IMR-90 (cell line): ENCODE data around the gene TTC29. TPM values are rescaled to one million over a fixed set of nuclear protein-coding genes. Genes with fewer than 3 reads are reported as not detected.

Source experiments
- ATAC-seq: fragments of 200-7000 bp; cut with Tn5 transposase; 2 replicates; pipeline ENCODE4 v1.9.1; 2020; ENCODE audit warnings: low read depth, mild to moderate bottlenecking, moderate library complexity
- BruUV-seq: library from RNA; stranded (reverse); fragments of 400-500 nt; replicated peaks from 2 replicates; lab custom pipeline; 2021; lab: Mats Ljungman, UMichigan
- CTCF ChIA-PET: fragments of 300-600 bp; formaldehyde crosslinking; extraction: SDS; loops from one replicate; lab custom pipeline; 2021; ENCODE audit warnings: antibody characterized with exemption; lab: Yijun Ruan, JAX
- POLR2A ChIA-PET: fragments of 300-600 bp; sonication (Branson Sonifier 250); formaldehyde crosslinking; loops from one replicate; lab custom pipeline; 2022; ENCODE audit warnings: antibody characterized with exemption; ENCODE audit not compliant: unreplicated experiment; lab: Charles Lee
- DNase-seq: peaks from one replicate; pipeline ENCODE4 v3.0.0; 2013
- H2AFZ ChIP-seq: replicated peaks from 2 replicates; pipeline ENCODE3; 2013; ENCODE audit warnings: low read length, mild to moderate bottlenecking; ENCODE audit not compliant: poor library complexity
- H2AK5ac ChIP-seq: 2 replicates; pipeline ENCODE4 v1.6.1; 2013; ENCODE audit warnings: low read depth, low read length, inconsistent platforms
- H2AK9ac ChIP-seq: replicated peaks from 2 replicates; pipeline ENCODE3; 2013; ENCODE audit warnings: mild to moderate bottlenecking, low read depth, low read length, moderate library complexity; ENCODE audit not compliant: poor library complexity
- H2BK120ac ChIP-seq: 2 replicates; pipeline ENCODE4 v1.6.1; 2013; ENCODE audit warnings: low read depth, low read length, inconsistent platforms
- H2BK15ac ChIP-seq: 3 replicates; pipeline ENCODE4 v1.6.1; 2013; ENCODE audit warnings: low read depth, low read length, inconsistent platforms
- H2BK20ac ChIP-seq: 2 replicates; pipeline ENCODE4 v1.6.1; 2013; ENCODE audit warnings: low read depth, mild to moderate bottlenecking, inconsistent platforms, low read length, moderate library complexity
- H2BK5ac ChIP-seq: 2 replicates; pipeline ENCODE4 v1.6.1; 2013; ENCODE audit warnings: mild to moderate bottlenecking, low read depth, low read length, inconsistent platforms; ENCODE audit not compliant: poor library complexity, severe bottlenecking
- H3K14ac ChIP-seq: replicated peaks from 2 replicates; pipeline ENCODE4 v1.6.1; 2013; ENCODE audit warnings: low read depth, low read length, inconsistent platforms
- H3K18ac ChIP-seq: 2 replicates; pipeline ENCODE4 v1.6.1; 2013; ENCODE audit warnings: low read depth, low read length, control low read depth
- H3K23ac ChIP-seq: 2 replicates; pipeline ENCODE4 v1.6.1; 2013; ENCODE audit warnings: low read depth, low read length, inconsistent platforms
- H3K27ac ChIP-seq: 2 replicates; pipeline ENCODE4 v1.5.1; 2013; ENCODE audit warnings: mild to moderate bottlenecking, control low read depth, low read length; ENCODE audit not compliant: insufficient read depth
- H3K27me3 ChIP-seq: 2 replicates; pipeline ENCODE4 v1.6.1; 2013; ENCODE audit warnings: low read length; ENCODE audit not compliant: control insufficient read depth, insufficient read depth
- H3K36me3 ChIP-seq: 2 replicates; pipeline ENCODE4 v1.6.1; 2013; ENCODE audit warnings: low read length, mixed read lengths; ENCODE audit not compliant: control insufficient read depth, insufficient read depth
- H3K4ac ChIP-seq: 2 replicates; pipeline ENCODE4 v1.6.1; 2013; ENCODE audit warnings: low read depth, low read length, inconsistent platforms
- H3K4me1 ChIP-seq: 2 replicates; pipeline ENCODE4 v1.6.1; 2013; ENCODE audit warnings: low read length, mixed read lengths; ENCODE audit not compliant: control insufficient read depth, insufficient read depth
- H3K4me2 ChIP-seq: 2 replicates; pipeline ENCODE4 v1.6.1; 2013; ENCODE audit warnings: low read depth, mild to moderate bottlenecking, control low read depth, low read length, moderate library complexity
- H3K4me3 ChIP-seq: 2 replicates; pipeline ENCODE4 v1.5.1; 2013; ENCODE audit warnings: low read depth, mild to moderate bottlenecking, control low read depth, low read length, moderate library complexity; ENCODE audit not compliant: insufficient read depth
- H3K56ac ChIP-seq: 2 replicates; pipeline ENCODE4 v1.6.1; 2013; ENCODE audit warnings: low read length, inconsistent platforms; ENCODE audit not compliant: insufficient read depth; ENCODE audit errors: extremely low read depth
- H3K79me1 ChIP-seq, 2 experiments: 2 replicates each; pipeline ENCODE4 v1.6.1; 2013; ENCODE audit warnings: low read length in 2 of 2, inconsistent platforms in 1 of 2, low read depth in 1 of 2
- H3K9ac ChIP-seq: 2 replicates; pipeline ENCODE4 v1.6.1; 2013; ENCODE audit warnings: low read depth, low read length, control low read depth
- H3K9me1 ChIP-seq: 2 replicates; pipeline ENCODE4 v1.6.1; 2013; ENCODE audit warnings: low read length, inconsistent platforms; ENCODE audit not compliant: insufficient read depth
- H3K9me3 ChIP-seq: 2 replicates; pipeline ENCODE4 v1.6.1; 2013; ENCODE audit warnings: low read length; ENCODE audit not compliant: control insufficient read depth, insufficient read depth
- H4K20me1 ChIP-seq: 2 replicates; pipeline ENCODE4 v1.6.1; 2013; ENCODE audit warnings: low read length, inconsistent platforms; ENCODE audit not compliant: insufficient read depth
- H4K5ac ChIP-seq: 2 replicates; pipeline ENCODE4 v1.6.1; 2013; ENCODE audit warnings: mild to moderate bottlenecking, low read depth, low read length, control low read depth
- H4K8ac ChIP-seq, 2 experiments: 2 replicates each; pipeline ENCODE4 v1.6.1; 2013; ENCODE audit warnings: low read depth in 2 of 2, low read length in 2 of 2, control low read depth in 1 of 2, inconsistent platforms in 1 of 2
- H4K91ac ChIP-seq: 2 replicates; pipeline ENCODE4 v1.6.1; 2013; ENCODE audit warnings: low read depth, low read length, inconsistent platforms; ENCODE audit not compliant: insufficient read depth
- BHLHE40 ChIP-seq: fragments of 150-350 bp; IDR thresholded peaks from 2 replicates; pipeline ENCODE4 v1.6.1; 2016; ENCODE audit warnings: mild to moderate bottlenecking, low read depth, low read length
- CHD1 ChIP-seq: IDR thresholded peaks from 2 replicates; pipeline ENCODE4 v1.6.1; 2012; ENCODE audit warnings: low read depth, low read length, improper control_type of control experiment
- MAFK ChIP-seq: IDR thresholded peaks from 2 replicates; pipeline ENCODE4 v1.6.1; 2012; ENCODE audit warnings: low read depth, low read length, improper control_type of control experiment
- MAZ ChIP-seq: IDR thresholded peaks from 2 replicates; pipeline ENCODE4 v1.6.1; 2012; ENCODE audit warnings: low read depth, mild to moderate bottlenecking, low read length, improper control_type of control experiment, moderate library complexity, borderline replicate concordance
- MXI1 ChIP-seq: IDR thresholded peaks from 2 replicates; pipeline ENCODE4 v1.6.1; 2012; ENCODE audit warnings: low read depth, mild to moderate bottlenecking, low read length, moderate library complexity, borderline replicate concordance
- NFE2L2 ChIP-seq: fragments of 150-350 bp; IDR thresholded peaks from 2 replicates; pipeline ENCODE4 v1.6.1; 2016; ENCODE audit warnings: low read depth, mild to moderate bottlenecking, low read length
- POLR2A ChIP-seq: IDR thresholded peaks from 2 replicates; pipeline ENCODE4 v1.6.1; 2012; ENCODE audit warnings: mild to moderate bottlenecking, low read depth, low read length
- RFX5 ChIP-seq: IDR thresholded peaks from 2 replicates; pipeline ENCODE4 v1.8.0; 2012; ENCODE audit warnings: low read depth, mild to moderate bottlenecking, low read length, moderate library complexity
- SMC3 ChIP-seq: fragments of 150-350 bp; IDR thresholded peaks from 2 replicates; pipeline ENCODE4 v1.6.1; 2016; ENCODE audit warnings: low read depth, mild to moderate bottlenecking, antibody characterized with exemption, low read length, moderate library complexity
- USF2 ChIP-seq: fragments of 150-350 bp; IDR thresholded peaks from 2 replicates; pipeline ENCODE4 v1.6.1; 2017; ENCODE audit warnings: mild to moderate bottlenecking, antibody characterized with exemption, low read length, low read depth
- WGBS, 2 experiments: methylation state at CpG; one replicate each; pipeline versions ENCODE4 v1.1.5 to v1.1.7; 2013; ENCODE audit warnings: missing lambda C conversion rate in 2 of 2; ENCODE audit not compliant: insufficient read length in 1 of 2; ENCODE audit errors: extremely low coverage in 2 of 2; 5-methylcytosine and 5-hydroxymethylcytosine counted together
- dilution Hi-C: fragments of 300-500 bp; cut with HindIII; formaldehyde crosslinking; loops from one replicate; pipeline ENCODE4 v1.14.3; 2018; ENCODE audit warnings: low sequenced_read_pairs; ENCODE audit not compliant: unreplicated experiment
- in situ Hi-C: fragments of 300-500 bp; cut with MboI; formaldehyde crosslinking; loops from 3 replicates; pipeline ENCODE4 v1.14.3; 2019; ENCODE audit warnings: low sequenced_read_pairs, inconsistent platforms, mixed read lengths
- intact Hi-C: fragments of 100-400 bp; cut with micrococcal nuclease; formaldehyde crosslinking; loops from 2 replicates; pipeline ENCODE4 v1.10.0; 2022
- polyA plus RNA-seq, 3 experiments: library from polyadenylated mRNA; depleted of rRNA; stranded (reverse); fragments of >200 nt; gene quantifications; 2 replicates each; pipeline ENCODE4 v1.2.3, GENCODE V29; 2012; ENCODE audit warnings: low replicate concordance in 1 of 3
- total RNA-seq: library from RNA; depleted of rRNA; stranded (reverse); fragments of >200 nt; gene quantifications from 2 replicates; pipeline ENCODE4 v1.2.3, GENCODE V29; 2012

The TTC29 gene
- total and polyA plus RNA-seq, 2 of the 4 experiments (the other 2 are of a cell fraction): not detected

- intact Hi-C loops (no loop called here), in situ Hi-C loops (no loop called here), dilution Hi-C loops (no loop called here)
- H2BK5ac ChIP-seq: no peak overlapping the region
- no peak overlapping the region for H3K4me3 ChIP-seq
- H4K20me1 ChIP-seq: no peaks in the 10 kb centered on the region
- no CpG with 5 or more reads among the region's 2 CpGs for WGBS, 2 experiments
- no peak overlapping the region for H4K91ac ChIP-seq
- no peaks in the 10 kb centered on the region for H3K79me1 ChIP-seq
- H3K4ac ChIP-seq: no peak overlapping the region
- no peaks in the 10 kb centered on the region for H3K9me1 ChIP-seq
- no peak overlapping the region for H3K56ac ChIP-seq
- H4K5ac ChIP-seq: no peak overlapping the region
- POLR2A ChIA-PET: no interaction called here
- H3K9ac ChIP-seq: no peak overlapping the region
- no peak for ATAC-seq
- H3K14ac ChIP-seq: no peak overlapping the region
- H2AFZ ChIP-seq: no peak overlapping the region
- no peak overlapping the region for H2BK120ac ChIP-seq
- no TSS peak for BruUV-seq
- no peak overlapping the region for H2BK20ac ChIP-seq
- no peak overlapping the region for H3K27ac ChIP-seq
- no peak overlapping the region for H3K18ac ChIP-seq
- H3K4me1 ChIP-seq: no peaks in the 10 kb centered on the region
- H3K4me2 ChIP-seq: no peak overlapping the region
- no peaks in the 10 kb centered on the region for H3K9me3 ChIP-seq
- H4K8ac ChIP-seq: no peak overlapping the region
- no peak overlapping the region for H3K23ac ChIP-seq
- 0 out of 2 replicates have a peak, but pooled peaks cover 2% of the 10 kb centered on the region for H3K27me3 ChIP-seq
- TF ChIP-seq MXI1 (no peak), NFE2L2 (no peak), USF2 (no peak), CHD1 (no peak), MAZ (no peak), RFX5 (no peak), MAFK (no peak), POLR2A (no peak), SMC3 (no peak), BHLHE40 (no peak)
- H2BK15ac ChIP-seq: no peak overlapping the region
- DNase-seq: no peak
- no peak overlapping the region for H2AK9ac ChIP-seq
- H2AK5ac ChIP-seq: no peak overlapping the region
- CTCF ChIA-PET: interaction anchor here (1.3 kb wide), 1 partner anchor 15 kb away, joined by 3 read pairs; the partner anchor contains the start of gene TTC29
- H3K36me3 ChIP-seq: no peaks in the 10 kb centered on the region
Observed at GRCh38 chr4:146930673-146931072, 15.0 kb downstream of the TTC29 start.
